Osteoblast (primary cell): ENCODE results near the gene LMCD1. TPM values are rescaled to one million over a fixed set of nuclear protein-coding genes. Genes with fewer than 3 reads are reported as not detected.

Experiments used
- DNase-seq: peaks from one replicate; pipeline ENCODE4 v3.0.0; 2011; ENCODE audit warnings: low spot score, mixed read lengths; ENCODE audit not compliant: insufficient read length; ENCODE audit errors: missing footprints
- H2AFZ ChIP-seq: 2 replicates; pipeline ENCODE4 v1.6.0; 2011; ENCODE audit warnings: mild to moderate bottlenecking, low read length
- H3K27ac ChIP-seq: 2 replicates; pipeline ENCODE4 v1.5.1; 2011; ENCODE audit warnings: mild to moderate bottlenecking, low read depth, low read length, moderate library complexity
- H3K27me3 ChIP-seq: 2 replicates; pipeline ENCODE4 v1.6.0; 2012; ENCODE audit warnings: mild to moderate bottlenecking, control low read depth, inconsistent platforms, low read length, moderate library complexity; ENCODE audit not compliant: insufficient read depth
- H3K36me3 ChIP-seq: 2 replicates; pipeline ENCODE4 v1.5.1; 2011; ENCODE audit warnings: mild to moderate bottlenecking, low read length, control low read depth, moderate library complexity; ENCODE audit not compliant: insufficient read depth
- H3K4me1 ChIP-seq: 2 replicates; pipeline ENCODE4 v1.5.1; 2011; ENCODE audit warnings: mild to moderate bottlenecking, low read length, control low read depth, moderate library complexity; ENCODE audit not compliant: insufficient read depth
- H3K4me2 ChIP-seq: 2 replicates; pipeline ENCODE4 v1.6.0; 2011; ENCODE audit warnings: mild to moderate bottlenecking, low read length; ENCODE audit not compliant: insufficient read depth
- H3K4me3 ChIP-seq: fragments of 200-600 bp; sonication (generic); 3 replicates; pipeline ENCODE4 v1.5.1; 2012; ENCODE audit warnings: mild to moderate bottlenecking, low read length, inconsistent platforms; ENCODE audit not compliant: insufficient read depth
- H3K79me2 ChIP-seq: 2 replicates; pipeline ENCODE4 v1.6.0; 2012; ENCODE audit warnings: mild to moderate bottlenecking, low read length, control low read depth, inconsistent platforms; ENCODE audit not compliant: insufficient read depth
- H3K9me3 ChIP-seq: 2 replicates; pipeline ENCODE4 v1.5.1; 2011; ENCODE audit warnings: low read depth, low read length, control low read depth
- H4K20me1 ChIP-seq: 2 replicates; pipeline ENCODE4 v1.6.0; 2012; ENCODE audit warnings: mild to moderate bottlenecking, low read length, control low read depth; ENCODE audit not compliant: insufficient read depth
- CTCF ChIP-seq: IDR thresholded peaks from 2 replicates; pipeline ENCODE4 v1.5.1; 2011; ENCODE audit warnings: mild to moderate bottlenecking, low read depth, low read length, moderate library complexity; ENCODE audit errors: extremely low read depth
- total RNA-seq: library from RNA; depleted of rRNA; stranded (reverse); fragments of >200 nt; gene quantifications from 2 replicates; pipeline ENCODE4 v1.2.3, GENCODE V29; 2012

The LMCD1 gene
- total RNA-seq, 1 donor, result 294 TPM

- no peak overlapping the region for H3K4me3 ChIP-seq
- no peaks in the 10 kb centered on the region for H3K36me3 ChIP-seq
- H3K27me3 ChIP-seq, result no peaks in the 10 kb centered on the region
- H3K79me2 ChIP-seq, result no peaks in the 10 kb centered on the region
- H4K20me1 ChIP-seq, result no peaks in the 10 kb centered on the region
- peaks cover 30% of the 10 kb centered on the region for H3K4me1 ChIP-seq
- no peak for DNase-seq
- H3K9me3 ChIP-seq, result no peaks in the 10 kb centered on the region
- no peak overlapping the region for H3K27ac ChIP-seq
- TF ChIP-seq CTCF, result no peak
- no peak overlapping the region for H2AFZ ChIP-seq
- no peak overlapping the region for H3K4me2 ChIP-seq
These were observed 79.8 kb downstream of the LMCD1 start for GRCh38 chr3:8581373-8581772.

GRCh38 chr3:8581806-8582445 is 80.3 kb downstream of the LMCD1 start:
- no peak overlapping the region for H3K4me2 ChIP-seq
- H3K9me3 ChIP-seq, result no peaks in the 10 kb centered on the region
- TF ChIP-seq CTCF, result no peak
- H3K4me3 ChIP-seq, result no peak overlapping the region
- no peak for DNase-seq
- H3K27ac ChIP-seq, result no peak overlapping the region
- H3K4me1 ChIP-seq, result peaks cover 25% of the 10 kb centered on the region
- H3K36me3 ChIP-seq, result no peaks in the 10 kb centered on the region
- no peaks in the 10 kb centered on the region for H3K79me2 ChIP-seq
- H4K20me1 ChIP-seq, result no peaks in the 10 kb centered on the region
- H2AFZ ChIP-seq, result peak overlapping the region; percentile 6
- no peaks in the 10 kb centered on the region for H3K27me3 ChIP-seq

GRCh38 chr3:8584661-8585060 is 83.0 kb downstream of the LMCD1 start:
- TF ChIP-seq CTCF, result no peak
- H2AFZ ChIP-seq, result no peak overlapping the region
- H3K27ac ChIP-seq, result no peak overlapping the region
- H3K4me3 ChIP-seq, result no peak overlapping the region
- no peaks in the 10 kb centered on the region for H3K27me3 ChIP-seq
- H3K79me2 ChIP-seq, result no peaks in the 10 kb centered on the region
- no peak overlapping the region for H3K4me2 ChIP-seq
- H3K9me3 ChIP-seq, result no peaks in the 10 kb centered on the region
- H4K20me1 ChIP-seq, result no peaks in the 10 kb centered on the region
- DNase-seq, result no peak
- H3K4me1 ChIP-seq, result peaks cover 20% of the 10 kb centered on the region
- H3K36me3 ChIP-seq, result no peaks in the 10 kb centered on the region

GRCh38 chr3:8589880-8590556 is 88.4 kb downstream of the LMCD1 start:
- H4K20me1 ChIP-seq, result no peaks in the 10 kb centered on the region
- H3K4me3 ChIP-seq, result no peak overlapping the region
- H3K27ac ChIP-seq, result no peak overlapping the region
- H3K36me3 ChIP-seq, result no peaks in the 10 kb centered on the region
- no peak for DNase-seq
- peak overlapping the region; percentile 6 for H2AFZ ChIP-seq
- no peak for TF ChIP-seq CTCF
- no peaks in the 10 kb centered on the region for H3K9me3 ChIP-seq
- no peaks in the 10 kb centered on the region for H3K27me3 ChIP-seq
- peaks cover 19% of the 10 kb centered on the region for H3K4me1 ChIP-seq
- H3K4me2 ChIP-seq, result peak overlapping the region; percentile 31
- no peaks in the 10 kb centered on the region for H3K79me2 ChIP-seq
